IgD-negative memory B cell (primary cell): Measurements from ENCODE around the gene ARSA. TPM values are rescaled to one million over a fixed set of nuclear protein-coding genes. Genes with fewer than 3 reads are reported as not detected.

ENCODE experiments used
- H3K27ac Mint-ChIP-seq, 3 donors: one replicate each; pipeline ENCODE4 v1.8.0; 2020 to 2022; ENCODE audit warnings: mild to moderate bottlenecking in 3 of 3, mixed read lengths in 3 of 3, moderate library complexity in 1 of 3
- H3K27me3 Mint-ChIP-seq: one replicate; pipeline ENCODE4 v1.8.0; 2021; ENCODE audit warnings: mixed read lengths
- H3K36me3 Mint-ChIP-seq: one replicate; pipeline ENCODE4 v1.8.0; 2020; ENCODE audit warnings: mild to moderate bottlenecking, mixed read lengths
- H3K4me1 Mint-ChIP-seq, 3 donors: one replicate each; pipeline ENCODE4 v1.8.0; 2020 to 2022; ENCODE audit warnings: mixed read lengths in 3 of 3, mild to moderate bottlenecking in 1 of 3
- H3K4me3 Mint-ChIP-seq, 4 donors: one replicate each; pipeline ENCODE4 v1.8.0; 2020 to 2022; ENCODE audit warnings: mild to moderate bottlenecking in 4 of 4, mixed read lengths in 4 of 4, moderate library complexity in 3 of 4
- H3K9me3 Mint-ChIP-seq, 3 donors: one replicate each; pipeline ENCODE4 v1.8.0; 2020 to 2021; ENCODE audit warnings: mixed read lengths in 3 of 3, mild to moderate bottlenecking in 1 of 3
- polyA plus RNA-seq: library from polyadenylated mRNA; unstranded; fragments of 300-500 nt; fragmentation: Illumina TruSeq; gene quantifications from one replicate; pipeline ENCODE4 v1.2.3, GENCODE V29; 2021

ARSA gene
- polyA plus RNA-seq, 1 donor from 2014 or later = 11.5 TPM

GRCh38 chr22:50586416-50586815 is 41.5 kb downstream of the ARSA start:
- H3K36me3 Mint-ChIP-seq = peaks cover 7% of the 10 kb centered on the region
- H3K4me3 Mint-ChIP-seq = peak overlapping the region in 1 of 4 donors; percentile 83
- no peak overlapping the region for H3K27ac Mint-ChIP-seq
- H3K27me3 Mint-ChIP-seq = no peaks in the 10 kb centered on the region
- peaks cover 0 to 1% (median 0%) of the 10 kb centered on the region in 3 donors for H3K9me3 Mint-ChIP-seq
- H3K4me1 Mint-ChIP-seq = peaks cover 4 to 5% (median 5%) of the 10 kb centered on the region in 3 donors

- H3K27ac Mint-ChIP-seq = no peak overlapping the region
Observed at GRCh38 chr22:50585781-50586180, 42.2 kb downstream of the ARSA start.

GRCh38 chr22:50585238-50585637 is 42.7 kb downstream of the ARSA start:
- no peaks in the 10 kb centered on the region for H3K27me3 Mint-ChIP-seq
- H3K27ac Mint-ChIP-seq = peak overlapping the region in 1 of 3 donors; percentile 26
- H3K4me3 Mint-ChIP-seq = peak overlapping the region in 2 of 4 donors; percentile 18 to 83
- no peaks in the 10 kb centered on the region for H3K9me3 Mint-ChIP-seq
- H3K4me1 Mint-ChIP-seq = peaks cover 5 to 8% (median 5%) of the 10 kb centered on the region in 3 donors
- H3K36me3 Mint-ChIP-seq = peaks cover 4% of the 10 kb centered on the region

More at GRCh38 chr22:50585781-50586180, 42.2 kb downstream of the ARSA start:
- H3K27me3 Mint-ChIP-seq = no peaks in the 10 kb centered on the region
- no peaks in the 10 kb centered on the region for H3K9me3 Mint-ChIP-seq
- H3K4me1 Mint-ChIP-seq = peaks cover 5 to 8% (median 5%) of the 10 kb centered on the region in 3 donors
- peaks cover 4% of the 10 kb centered on the region for H3K36me3 Mint-ChIP-seq
- H3K4me3 Mint-ChIP-seq = peak overlapping the region in 1 of 4 donors; percentile 83

- H3K27ac Mint-ChIP-seq = peak overlapping the region in 1 of 3 donors; percentile 26
- no peaks in the 10 kb centered on the region for H3K27me3 Mint-ChIP-seq
- no peaks in the 10 kb centered on the region for H3K9me3 Mint-ChIP-seq
- peaks cover 2% of the 10 kb centered on the region for H3K36me3 Mint-ChIP-seq
- H3K4me3 Mint-ChIP-seq = peak overlapping the region in 2 of 4 donors; percentile 18 to 98
- H3K4me1 Mint-ChIP-seq = peaks cover 5 to 10% (median 7%) of the 10 kb centered on the region in 3 donors
Observed at GRCh38 chr22:50584106-50585096, 43.6 kb downstream of the ARSA start.

- Mint-ChIP-seq H3K4me3 (peak overlapping the region; percentile 91 to 98 (median 98)), H3K9me3 (no peaks in the 10 kb centered on the region), H3K27ac (peak overlapping the region; percentile 34 to 97 (median 94)), H3K4me1 (peaks cover 5 to 10% (median 7%) of the 10 kb centered on the region in 3 donors), H3K36me3 (no peaks in the 10 kb centered on the region), H3K27me3 (no peaks in the 10 kb centered on the region)
Observed at GRCh38 chr22:50583294-50583861, 44.6 kb downstream of the ARSA start.

- peak within 1 kb of the TSS; percentile 94 to 97 (median 96) for H3K27ac Mint-ChIP-seq
- H3K4me3 Mint-ChIP-seq = peak within 1 kb of the TSS; percentile 91 to 98 (median 98)
- H3K36me3 Mint-ChIP-seq = no peaks in the 10 kb centered on the region
- no peaks in the 10 kb centered on the region for H3K9me3 Mint-ChIP-seq
- no peaks in the 10 kb centered on the region for H3K27me3 Mint-ChIP-seq
- H3K4me1 Mint-ChIP-seq = peaks cover 5 to 10% (median 7%) of the 10 kb centered on the region in 3 donors
Observed at GRCh38 chr22:50582493-50583293, 45.3 kb downstream of the ARSA start, which contains the start of gene CHKB. TSS of gene CHKB (minus strand) at chr22:50582849. CDS start at chr22:50582781, 68 bp downstream.

GRCh38 chr22:50581950-50582492 is 45.9 kb downstream of the ARSA start:
- Mint-ChIP-seq H3K9me3 (no peaks in the 10 kb centered on the region), H3K27ac (peak overlapping the region; percentile 94 to 97 (median 96)), H3K4me1 (peaks cover 5 to 10% (median 9%) of the 10 kb centered on the region in 3 donors), H3K27me3 (no peaks in the 10 kb centered on the region), H3K4me3 (peak overlapping the region; percentile 91 to 98 (median 98)), H3K36me3 (peaks cover 1% of the 10 kb centered on the region)

GRCh38 chr22:50581031-50581949 is 46.7 kb downstream of the ARSA start:
- H3K36me3 Mint-ChIP-seq = peaks cover 1% of the 10 kb centered on the region
- H3K4me1 Mint-ChIP-seq = peaks cover 5 to 10% (median 9%) of the 10 kb centered on the region in 3 donors
- peak overlapping the region; percentile 91 to 98 (median 98) for H3K4me3 Mint-ChIP-seq
- H3K27ac Mint-ChIP-seq = peak overlapping the region in 2 of 3 donors; percentile 94 to 97
- H3K9me3 Mint-ChIP-seq = no peaks in the 10 kb centered on the region
- H3K27me3 Mint-ChIP-seq = no peaks in the 10 kb centered on the region

GRCh38 chr22:50579752-50580151 is 48.2 kb downstream of the ARSA start:
- H3K4me1 Mint-ChIP-seq = peaks cover 5 to 10% (median 9%) of the 10 kb centered on the region in 3 donors
- H3K9me3 Mint-ChIP-seq = no peaks in the 10 kb centered on the region
- H3K27me3 Mint-ChIP-seq = no peaks in the 10 kb centered on the region
- peak overlapping the region in 1 of 4 donors; percentile 54 for H3K4me3 Mint-ChIP-seq
- H3K36me3 Mint-ChIP-seq = peaks cover 1% of the 10 kb centered on the region
- H3K27ac Mint-ChIP-seq = peak overlapping the region in 1 of 3 donors; percentile 52

- Mint-ChIP-seq H3K4me3 (no peak overlapping the region), H3K36me3 (peaks cover 1% of the 10 kb centered on the region), H3K27ac (no peak overlapping the region), H3K27me3 (no peaks in the 10 kb centered on the region), H3K4me1 (peaks cover 5 to 10% (median 9%) of the 10 kb centered on the region in 3 donors), H3K9me3 (no peaks in the 10 kb centered on the region)
Observed at GRCh38 chr22:50578776-50579310, 49.1 kb downstream of the ARSA start.

GRCh38 chr22:50577987-50578775 is 49.8 kb downstream of the ARSA start, which contains the start of gene CPT1B:
TSS of gene CPT1B (minus strand) at chr22:50578427. CDS start at chr22:50577915, 512 bp downstream.
- H3K4me3 Mint-ChIP-seq = peak within 1 kb of the TSS in 1 of 4 donors; percentile 54
- no peaks in the 10 kb centered on the region for H3K27me3 Mint-ChIP-seq
- H3K36me3 Mint-ChIP-seq = peaks cover 1% of the 10 kb centered on the region
- H3K4me1 Mint-ChIP-seq = peaks cover 3 to 8% (median 5%) of the 10 kb centered on the region in 3 donors
- no peaks in the 10 kb centered on the region for H3K9me3 Mint-ChIP-seq
- no peak within 1 kb of the TSS for H3K27ac Mint-ChIP-seq

- Mint-ChIP-seq H3K27ac (no peak overlapping the region), H3K4me3 (no peak overlapping the region), H3K9me3 (no peaks in the 10 kb centered on the region), H3K4me1 (peaks cover 1 to 6% (median 3%) of the 10 kb centered on the region in 3 donors), H3K36me3 (peaks cover 1% of the 10 kb centered on the region), H3K27me3 (no peaks in the 10 kb centered on the region)
Observed at GRCh38 chr22:50577697-50577986, 50.3 kb downstream of the ARSA start.
